Measurements from ENCODE around the gene SFRP2. TPM values are rescaled to one million over a fixed set of nuclear protein-coding genes. Genes with fewer than 3 reads are reported as not detected.

The SFRP2 gene
- total RNA-seq, 2 donors from 2014 or later = 3.3 to 8.3 TPM

- intact Hi-C loops (cut with DNase I) = no loop called here
- ATAC-seq = no peak
- DNase-seq = no peak
These were observed 8.0 kb downstream of the SFRP2 start for GRCh38 chr4:153780876-153781275.

GRCh38 chr4:153780221-153780620 is 8.7 kb downstream of the SFRP2 start:
- ATAC-seq = no peak
- intact Hi-C loops (cut with DNase I) = no loop called here

GRCh38 chr4:153778383-153778782 is 10.5 kb downstream of the SFRP2 start:
- ATAC-seq = no peak
- DNase-seq = no peak
- intact Hi-C loops (cut with DNase I) = no loop called here

More at GRCh38 chr4:153780221-153780620, 8.7 kb downstream of the SFRP2 start:
- DNase-seq = no peak

GRCh38 chr4:153777421-153777820 is 11.5 kb downstream of the SFRP2 start:
- intact Hi-C loops (cut with DNase I) = no loop called here
- no peak for ATAC-seq
- no peak for DNase-seq

- no peak for DNase-seq
- intact Hi-C loops (cut with DNase I) = no loop called here
- ATAC-seq = no peak
These were observed 12.3 kb downstream of the SFRP2 start for GRCh38 chr4:153776601-153777000.

DNA sequence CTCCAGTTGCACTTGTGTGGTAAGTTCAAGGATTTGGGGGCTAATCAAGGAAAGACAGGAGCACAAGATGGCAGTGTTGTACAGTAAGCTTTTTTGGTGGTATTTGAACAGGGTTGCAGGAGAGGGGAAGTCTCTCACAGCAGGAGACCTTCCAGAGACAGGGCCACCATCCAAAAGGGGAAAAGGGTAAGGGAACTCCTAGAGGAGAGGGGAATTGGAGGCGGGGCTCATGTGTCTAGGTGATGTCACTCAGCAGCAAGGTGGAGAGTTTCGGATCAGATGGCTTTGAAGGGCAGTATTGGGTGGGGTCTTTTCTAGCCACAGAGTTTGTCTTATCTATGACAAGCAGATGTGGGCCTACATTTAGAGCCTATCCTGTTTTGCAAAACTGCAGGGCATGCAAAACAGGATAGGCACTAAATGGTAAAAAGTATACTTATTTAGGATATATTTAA is 15.6 kb downstream of the SFRP2 start:
- no peak for ATAC-seq
- intact Hi-C loops (cut with DNase I) = no loop called here
- DNase-seq = no peak

- no peak for DNase-seq
- ATAC-seq = no peak
- intact Hi-C loops (cut with DNase I) = no loop called here
These were observed 17.8 kb downstream of the SFRP2 start for GRCh38 chr4:153771046-153771445.

GRCh38 chr4:153766758-153767157 is 22.1 kb downstream of the SFRP2 start:
- no peak for ATAC-seq
- DNase-seq = no peak
- intact Hi-C loops (cut with DNase I) = no loop called here

DNA sequence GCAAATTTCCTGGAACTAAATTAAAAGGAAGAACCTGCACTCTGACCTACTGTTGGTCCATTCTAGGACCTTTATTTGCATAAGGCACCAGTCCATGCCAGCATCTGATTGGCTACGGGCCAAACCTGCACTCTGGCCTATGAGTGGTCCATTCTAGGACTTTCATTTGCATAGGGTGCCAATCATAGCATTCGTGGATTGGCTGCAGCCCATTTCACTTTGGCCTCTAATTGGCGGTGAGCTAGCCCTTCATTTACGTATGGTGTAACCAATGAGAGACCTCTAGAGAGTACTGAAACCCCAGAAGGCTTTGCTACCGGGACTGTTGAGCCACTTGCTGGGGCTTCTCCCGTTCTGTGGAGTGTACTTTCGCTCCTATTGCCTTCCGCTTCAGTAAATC is 23.0 kb downstream of the SFRP2 start:
- intact Hi-C loops (cut with DNase I) = no loop called here
- ATAC-seq (peak in 1 of 2 donors; percentile 53), DNase-seq (no peak)

DNA sequence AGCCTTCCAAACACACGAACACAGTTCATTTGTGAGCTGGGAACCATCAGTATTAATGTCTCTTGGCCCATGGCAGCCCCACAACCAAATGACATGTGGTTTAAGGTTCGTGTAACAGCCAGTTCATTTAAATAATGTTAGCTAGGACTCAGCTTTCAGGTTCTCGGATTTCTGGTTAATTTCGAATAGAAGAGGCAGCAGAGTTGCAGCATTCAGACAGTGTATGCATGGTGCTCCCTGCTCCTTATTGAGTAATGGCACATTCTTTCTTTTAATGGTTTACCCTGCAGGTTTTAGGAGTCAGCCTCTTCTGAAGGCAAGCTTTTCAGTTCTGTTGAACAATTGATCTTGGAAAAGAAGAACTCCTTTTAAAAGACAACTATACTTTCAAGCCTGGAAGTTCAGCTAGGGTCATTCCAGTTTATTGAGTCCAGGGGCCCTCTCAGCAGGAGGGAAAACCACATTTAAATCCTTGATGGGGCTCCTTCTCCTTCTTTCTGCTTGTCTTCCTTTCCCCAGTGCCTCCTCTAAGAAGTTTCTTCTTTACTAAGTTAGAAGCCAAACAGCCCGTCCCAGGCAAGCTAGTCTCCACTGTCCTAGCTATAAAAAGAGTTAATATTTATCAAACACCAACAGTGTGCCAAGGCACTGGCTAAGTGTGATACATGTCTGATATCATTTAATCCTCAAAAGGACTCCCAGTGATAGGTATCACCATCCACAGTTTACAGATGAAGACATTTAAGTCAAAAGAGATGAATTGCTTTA is 24.1 kb downstream of the SFRP2 start:
- DNase-seq = no peak
- ATAC-seq = no peak
- intact Hi-C loops (cut with DNase I) = no loop called here

DNA sequence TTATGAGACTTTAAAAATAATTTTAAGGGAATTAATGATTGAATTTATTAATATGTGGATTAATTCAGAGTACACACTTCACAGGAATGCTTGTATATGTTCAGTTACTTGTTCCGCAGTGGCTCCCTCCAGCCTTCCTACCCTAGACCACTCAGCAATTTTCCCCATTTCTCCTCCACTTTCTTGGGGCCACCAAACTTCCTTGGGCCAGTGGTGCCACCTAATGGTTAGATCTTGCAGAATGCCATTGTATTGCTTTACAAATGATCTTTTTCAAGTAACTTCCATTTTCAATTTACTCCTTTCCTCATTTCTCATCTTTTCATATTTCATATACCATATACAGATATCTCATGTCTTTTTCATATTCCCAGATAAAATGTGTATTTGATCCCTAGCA is 25.5 kb downstream of the SFRP2 start:
- ATAC-seq (no peak), DNase-seq (no peak)
- intact Hi-C loops (cut with DNase I) = no loop called here

GRCh38 chr4:153759407-153760316 is 29.2 kb downstream of the SFRP2 start, which contains the start of gene RNF175:
TSS of gene RNF175 (minus strand) at chr4:153760024. CDS start at chr4:153759862, 162 bp downstream.
- intact Hi-C loops (cut with DNase I) = no loop called here
- DNase-seq = no peak
- ATAC-seq = peak; percentile 77 to 83

DNA sequence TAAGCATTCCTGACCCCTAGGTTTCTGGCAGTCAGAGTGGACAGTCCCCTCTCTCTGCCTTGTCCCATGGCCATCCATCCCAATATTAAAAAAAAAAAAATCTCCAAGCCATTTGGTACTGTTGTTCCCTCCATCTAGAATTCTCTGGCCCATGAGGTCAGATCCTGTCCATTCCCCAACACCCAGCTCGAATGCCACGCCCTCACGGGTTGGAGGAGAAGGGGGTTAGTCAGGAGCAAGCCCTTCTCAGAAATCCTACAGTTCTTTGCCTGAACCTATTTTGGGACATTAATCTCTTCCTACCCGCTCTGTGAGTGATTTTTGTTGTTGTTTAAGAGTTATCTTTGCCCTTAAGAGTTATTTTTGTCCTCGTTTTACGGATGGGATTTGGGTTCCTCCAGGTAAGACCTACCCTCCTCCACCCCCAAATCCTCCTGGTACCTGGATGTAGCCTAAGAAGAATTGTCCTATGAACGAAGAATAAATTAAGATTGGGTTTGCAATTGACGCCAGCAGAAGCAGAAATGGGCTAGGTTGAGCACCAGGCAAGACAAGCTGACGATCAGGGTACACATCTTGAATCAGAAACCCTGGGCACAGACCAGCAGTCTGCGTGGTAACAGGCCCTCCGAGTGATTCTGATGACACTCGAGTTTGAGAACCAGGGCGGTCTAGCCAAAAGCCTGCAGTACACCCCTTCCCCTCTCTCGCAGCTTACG is 30.0 kb downstream of the SFRP2 start:
- ATAC-seq (peak; percentile 15 to 16), DNase-seq (no peak)
- intact Hi-C loops (cut with DNase I) = no loop called here

- no peak for ATAC-seq
- DNase-seq = no peak
- intact Hi-C loops (cut with DNase I) = no loop called here
These were observed 30.7 kb downstream of the SFRP2 start for GRCh38 chr4:153758136-153758535.

DNA sequence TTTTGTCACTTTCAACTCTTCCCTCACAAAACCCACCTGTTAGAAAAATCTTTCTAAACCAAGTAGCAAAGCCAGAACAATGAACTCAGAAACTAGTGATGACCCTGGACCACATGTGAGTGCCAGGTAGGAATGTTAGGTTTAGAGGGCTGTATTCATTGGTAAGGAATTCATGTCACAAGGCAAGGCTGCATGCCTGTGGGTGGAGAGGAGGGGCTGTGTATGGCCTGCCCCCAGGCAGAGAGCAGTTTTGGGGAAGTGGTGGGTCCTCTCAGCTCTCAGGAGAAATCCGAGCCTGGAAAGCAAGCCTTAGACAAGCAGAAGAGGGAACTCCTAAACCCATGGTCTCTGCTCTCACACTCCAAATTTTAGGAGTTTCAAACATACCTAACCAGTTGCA is 31.5 kb downstream of the SFRP2 start:
- intact Hi-C loops (cut with DNase I) = no loop called here

GRCh38 chr4:153755186-153755585 is 33.7 kb downstream of the SFRP2 start:
- DNase-seq (no peak), ATAC-seq (no peak)
- intact Hi-C loops (cut with DNase I) = no loop called here

More for the DNA sequence above, 31.5 kb downstream of the SFRP2 start:
- DNase-seq (no peak), ATAC-seq (no peak)

DNA sequence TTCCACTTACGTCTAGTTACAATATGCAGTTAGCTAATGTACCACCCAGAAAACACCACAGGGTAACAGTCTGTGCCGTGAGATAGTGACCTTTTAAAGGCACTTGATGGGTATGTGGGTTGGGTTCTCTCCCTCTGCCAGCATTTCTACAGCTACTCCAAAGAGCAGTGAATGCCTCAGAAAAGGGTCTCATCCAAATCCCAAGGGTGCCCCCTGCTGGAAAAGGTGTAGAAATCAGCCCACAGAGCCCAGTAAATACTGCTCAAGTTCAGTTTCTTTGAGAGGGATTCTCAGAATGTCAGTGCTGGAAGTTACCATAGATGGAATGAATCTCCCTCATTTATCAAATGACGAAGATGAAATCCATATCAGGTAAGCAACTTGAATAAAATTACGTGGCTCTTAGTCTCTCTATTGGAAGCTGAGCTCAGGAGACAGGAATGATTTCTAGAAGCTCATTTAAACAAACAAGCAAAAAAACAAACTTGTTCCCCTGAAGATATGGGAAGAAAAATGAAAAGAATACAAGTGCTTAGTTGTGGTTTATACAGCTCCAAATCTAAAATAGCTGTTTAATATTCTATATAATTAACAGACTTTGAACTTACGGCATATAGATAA is 38.6 kb downstream of the SFRP2 start:
- intact Hi-C loops (cut with DNase I) = loop anchor here in 1 of 2 donors (5.0 kb wide), 1 partner anchor 118 kb away; no protein-coding TSS in a partner anchor
- DNase-seq (peak; percentile 33), ATAC-seq (peak; percentile 80 to 81)

DNA sequence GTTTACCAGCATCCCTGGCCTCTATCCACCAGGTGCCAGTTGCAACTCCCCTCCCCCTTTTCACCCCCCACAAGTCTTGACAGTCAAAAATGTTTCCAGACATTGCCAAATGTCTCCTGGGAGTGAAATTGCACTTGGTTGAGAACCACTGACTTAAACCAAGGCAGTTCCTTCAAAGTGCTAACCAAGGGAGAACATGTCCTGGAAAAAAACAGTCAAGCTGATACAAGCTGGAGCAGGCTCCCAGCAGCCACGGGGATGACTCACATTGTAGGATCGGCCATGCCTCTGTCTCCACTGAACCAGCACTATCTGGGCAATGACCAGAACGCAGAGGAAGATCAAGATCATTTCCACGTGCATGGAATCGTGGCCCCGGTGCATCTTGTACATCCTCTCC is 40.5 kb downstream of the SFRP2 start:
- peak; percentile 52 for DNase-seq
- peak; percentile 44 to 84 for ATAC-seq
- intact Hi-C loops (cut with DNase I) = loop anchor here (5.0 kb wide), 2 partner anchors 111 to 401 kb away; no protein-coding TSS in a partner anchor

Measured in left cardiac atrium (tissue), 4 donors.